K562 (cell line): ENCODE results near the gene NPY2R. TPM values are rescaled to one million over a fixed set of nuclear protein-coding genes. Genes with fewer than 3 reads are reported as not detected.

Source experiments
- ATAC-seq: fragments of 200-7000 bp; cut with Tn5 transposase; 3 replicates; pipeline ENCODE4 v1.9.1; 2020; ENCODE audit warnings: moderate library complexity
- BruUV-seq: library from RNA; stranded (reverse); fragments of 400-500 nt; replicated peaks from 2 replicates; lab custom pipeline; 2021; lab: Mats Ljungman, UMichigan
- CTCF ChIA-PET: fragments of 300-600 bp; formaldehyde crosslinking; extraction: SDS; loops from one replicate; lab custom pipeline; 2021; ENCODE audit warnings: low intra/inter-chr PET ratio; lab: Yijun Ruan, JAX
- POLR2A ChIA-PET: fragments of 300-600, 350-650 bp; sonication (Branson Sonifier 250); formaldehyde crosslinking; extraction: SDS; loops from one replicate; lab custom pipeline; 2021; ENCODE audit warnings: antibody characterized with exemption, inconsistent platforms; lab: Yijun Ruan, JAX
- DNase-seq, 4 experiments: peaks; one replicate each; pipeline versions ENCODE4 v3.0.0 to v3.0.0-alpha.2; 2011 to 2018; ENCODE audit warnings: low spot score in 3 of 4, mixed read lengths in 3 of 4; ENCODE audit errors: extremely low read depth in 1 of 4
- FAIRE-seq: peaks from 2 replicates; lab custom pipeline; 2011; peaks lifted over from hg19 to GRCh38; lab: Jason Lieb, UNC
- H2AFZ ChIP-seq: 2 replicates; pipeline ENCODE4 v1.6.0; 2011; ENCODE audit warnings: low read depth, low read length, control low read depth, inconsistent platforms
- H3K27ac ChIP-seq: fragments of 200-600 bp; 3 replicates; pipeline ENCODE4 v1.8.0; 2011; ENCODE audit warnings: low read depth, mild to moderate bottlenecking, control low read depth, inconsistent platforms, low read length, moderate library complexity, mixed read lengths; ENCODE audit errors: extremely low read depth
- H3K27me3 ChIP-seq, 2 experiments: fragments of 300-600 bp in 1 of 2; 2 replicates in 1 of 2; 3 replicates in 1 of 2; pipeline versions ENCODE4 v1.6.0 to v1.8.0; 2011; ENCODE audit warnings: inconsistent platforms in 2 of 2, low read length in 2 of 2, mild to moderate bottlenecking in 1 of 2, mixed read lengths in 1 of 2, moderate library complexity in 1 of 2; ENCODE audit not compliant: control insufficient read depth in 2 of 2, insufficient read depth in 2 of 2
- H3K36me3 ChIP-seq: fragments of 300-600 bp; 3 replicates; pipeline ENCODE4 v1.8.0; 2011; ENCODE audit warnings: mild to moderate bottlenecking, low read length, inconsistent platforms; ENCODE audit not compliant: control insufficient read depth, insufficient read depth
- H3K4me1 ChIP-seq, 2 experiments: fragments of 200-600 bp in 1 of 2; replicated peaks in 1 of 2; 2 replicates in 1 of 2; 3 replicates in 1 of 2; pipeline versions ENCODE4 v1.5.1 to v1.8.0; 2011; ENCODE audit warnings: inconsistent platforms in 2 of 2, low read length in 2 of 2, mild to moderate bottlenecking in 1 of 2, mixed read lengths in 1 of 2, moderate library complexity in 1 of 2; ENCODE audit not compliant: control insufficient read depth in 2 of 2, insufficient read depth in 2 of 2
- H3K4me2 ChIP-seq: 2 replicates; pipeline ENCODE4 v1.6.1; 2011; ENCODE audit warnings: low read length, control low read depth, inconsistent platforms, mixed read lengths; ENCODE audit not compliant: insufficient read depth
- H3K4me3 ChIP-seq: fragments of 200-600 bp; sonication (generic), shearing (Covaris generic); 2 replicates; pipeline ENCODE4 v1.5.1; 2016; ENCODE audit warnings: control low read depth, inconsistent platforms
- H3K79me2 ChIP-seq: fragments of 200-600 bp; 3 replicates; pipeline ENCODE4 v1.8.0; 2011; ENCODE audit warnings: low read length, inconsistent platforms; ENCODE audit not compliant: control insufficient read depth, insufficient read depth
- H3K9ac ChIP-seq, 2 experiments: 2 replicates each; pipeline versions ENCODE4 v1.6.0 to v1.6.1; 2011; ENCODE audit warnings: low read depth in 2 of 2, low read length in 2 of 2, control low read depth in 1 of 2, inconsistent platforms in 1 of 2, mild to moderate bottlenecking in 1 of 2, mixed read lengths in 1 of 2; ENCODE audit not compliant: insufficient read depth in 1 of 2
- H3K9me1 ChIP-seq: one replicate; pipeline ENCODE4 v1.6.0; 2011; ENCODE audit warnings: inconsistent platforms, mild to moderate bottlenecking, low read length, moderate library complexity; ENCODE audit not compliant: control insufficient read depth, insufficient read depth
- H3K9me3 ChIP-seq: replicated peaks from 2 replicates; pipeline ENCODE4 v1.5.1; 2011; ENCODE audit warnings: low read depth, low read length, inconsistent platforms; ENCODE audit not compliant: control insufficient read depth, insufficient read depth
- H4K20me1 ChIP-seq: replicated peaks from 2 replicates; pipeline ENCODE4 v1.6.1; 2011; ENCODE audit warnings: low read length, inconsistent platforms, mixed read lengths; ENCODE audit not compliant: control insufficient read depth, insufficient read depth
- ARNT ChIP-seq, 2 experiments: fragments of 450-650 bp; IDR thresholded peaks; 2 replicates each; pipeline ENCODE4 v1.6.1; 2016; ENCODE audit warnings: mild to moderate bottlenecking in 1 of 2
- FOSL1 ChIP-seq: fragments of 200-800 bp; sonication (Bioruptor generic); conservative IDR thresholded peaks from 2 replicates; pipeline ENCODE4 v1.6.1; 2016; ENCODE audit warnings: missing genetic modification characterization, missing compliant biosample characterization
- HNRNPL ChIP-seq: fragments of 200-400 bp; formaldehyde crosslinking; IDR thresholded peaks from 2 replicates; pipeline ENCODE4 v1.6.1; 2017; ENCODE audit warnings: low read depth, mild to moderate bottlenecking, low read length
- NCOA6 ChIP-seq: fragments of 450-650 bp; IDR thresholded peaks from 2 replicates; pipeline ENCODE4 v1.6.1; 2017; ENCODE audit warnings: mild to moderate bottlenecking
- TEAD1 ChIP-seq, 2 experiments: fragments of 450-650 bp in 1 of 2; sonication (generic) in 1 of 2; formaldehyde crosslinking; IDR thresholded peaks; 2 replicates each; pipeline versions ENCODE4 v1.4.0 to v1.8.0; 2020 to 2022; ENCODE audit warnings: mild to moderate bottlenecking in 2 of 2, missing genetic modification reagents in 1 of 2
- ZNF224 ChIP-seq: sonication (generic); formaldehyde crosslinking; IDR thresholded peaks from 2 replicates; pipeline ENCODE4 v1.8.0; 2022; ENCODE audit warnings: mild to moderate bottlenecking, missing genetic modification reagents
- ZNF232 ChIP-seq: sonication (generic); formaldehyde crosslinking; IDR thresholded peaks from 2 replicates; pipeline ENCODE4 v1.8.0; 2022; ENCODE audit warnings: mild to moderate bottlenecking, missing genetic modification reagents
- ZNF398 ChIP-seq: fragments of 250-450 bp; sonication (Bioruptor Pico); IDR thresholded peaks from 2 replicates; pipeline ENCODE4 v1.8.0; 2021; ENCODE audit warnings: moderate library complexity, mild to moderate bottlenecking, inconsistent platforms
- WGBS: fragments of 100-300 bp; shearing (Covaris generic); methylation state at CpG from one replicate; pipeline ENCODE4 v1.1.6; 2016; ENCODE audit warnings: low coverage, mixed read lengths; ENCODE audit not compliant: insufficient coverage; ENCODE audit errors: missing lambda C conversion rate; 5-methylcytosine and 5-hydroxymethylcytosine counted together
- in situ Hi-C: fragments of 300-500 bp; cut with MboI; formaldehyde crosslinking; loops from 4 replicates; pipeline ENCODE4 v1.15.0; 2018; ENCODE audit warnings: inconsistent platforms, mixed read lengths
- intact Hi-C: fragments of 100-400 bp; cut with micrococcal nuclease; formaldehyde crosslinking; loops from 2 replicates; pipeline ENCODE4 v1.14.2; 2022
- polyA plus RNA-seq, 8 experiments: library from polyadenylated mRNA; depleted of rRNA in 4 of 8; stranded (reverse) in 5 of 8; unstranded in 3 of 8; fragments of >200 nt; fragmentation: Nextera tagmentation in 2 of 8; fragmentation: Illumina TruSeq in 1 of 8; extraction: Ambion mirVana in 2 of 8; extraction: Trizol in 1 of 8; gene quantifications; 2 replicates each; pipeline versions ENCODE4 v1.2.1 to v1.2.3, GENCODE V29; 2011 to 2014; ENCODE audit warnings: inconsistent platforms in 1 of 8, missing spikeins in 1 of 8
- total RNA-seq, 7 experiments: library from RNA; depleted of rRNA in 6 of 7; stranded (reverse); fragments of >200 nt in 6 of 7; fragmentation: Illumina TruSeq in 2 of 7; extraction: Trizol in 2 of 7; gene quantifications; 2 replicates each; pipeline versions ENCODE4 v1.2.1 to v1.2.3, GENCODE V29; 2011 to 2021; ENCODE audit warnings: low replicate concordance in 1 of 7
- TF ChIP-seq, protein P1 (sequence below): fragments of 450-650 bp; formaldehyde crosslinking; IDR thresholded peaks from 2 replicates; pipeline ENCODE4 v1.4.0; 2020; ENCODE audit warnings: mild to moderate bottlenecking

NPY2R gene
- total and polyA plus RNA-seq, 9 of the 15 experiments (the other 6 are each of a cell fraction or from before 2014, with no cell fraction given) = not detected

DNA sequence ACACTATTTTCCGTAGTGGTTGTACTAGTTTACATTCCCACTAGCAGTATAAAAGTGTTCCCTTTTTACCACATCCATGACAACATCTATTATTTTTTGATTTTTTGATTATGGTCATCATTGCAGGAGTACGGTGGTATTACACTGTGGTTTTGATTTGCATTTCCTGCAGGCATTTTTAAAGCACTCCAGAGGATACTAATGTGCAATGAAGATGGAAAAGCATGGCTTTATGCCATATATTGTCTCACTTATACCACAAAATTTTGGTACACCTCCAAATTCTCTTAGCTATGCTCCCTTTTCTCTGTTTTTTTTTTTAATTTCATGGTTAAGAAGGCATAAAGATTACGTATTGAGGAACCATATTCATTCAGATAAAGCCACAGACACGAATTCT lies 35.1 kb upstream of the NPY2R start:
- 0% methylated on average over 4 of the region's 4 CpGs for WGBS
- CTCF ChIA-PET = no interaction called here

More for the DNA sequence above, 35.1 kb upstream of the NPY2R start:
- Histone ChIP-seq H3K79me2 (no peaks in the 10 kb centered on the region), H3K4me2 (no peak overlapping the region), H3K4me3 (no peak overlapping the region), H3K9me3 (no peaks in the 10 kb centered on the region; the same call in 1 of the 2 replicates), H3K9ac (no peak overlapping the region), H3K27me3 (no peaks in the 10 kb centered on the region), H3K4me1 (no peaks in the 10 kb centered on the region), H2AFZ (no peak overlapping the region), H4K20me1 (no peaks in the 10 kb centered on the region), H3K36me3 (no peaks in the 10 kb centered on the region), H3K9me1 (no peaks in the 10 kb centered on the region), H3K27ac (no peak overlapping the region)
- BruUV-seq = no TSS peak
- in situ Hi-C loops (no loop called here), intact Hi-C loops (no loop called here)
- no peak for ATAC-seq
- no peak for DNase-seq
- POLR2A ChIA-PET = no interaction called here
- FAIRE-seq = no peak
- TF ChIP-seq ZNF398 (CRISPR knock-in tag) (no peak), ZNF232 (CRISPR knock-in tag) (no peak), HNRNPL (no peak), ARNT (IDR thresholded peaks at IDR 0.05) (no peak), TEAD1 (CRISPR knock-in tag; IDR thresholded peaks at IDR 0.05) (no peak), NCOA6 (no peak), FOSL1 (tag) (no peak), ZNF224 (CRISPR knock-in tag) (no peak)
- TF ChIP-seq, protein P1, sequence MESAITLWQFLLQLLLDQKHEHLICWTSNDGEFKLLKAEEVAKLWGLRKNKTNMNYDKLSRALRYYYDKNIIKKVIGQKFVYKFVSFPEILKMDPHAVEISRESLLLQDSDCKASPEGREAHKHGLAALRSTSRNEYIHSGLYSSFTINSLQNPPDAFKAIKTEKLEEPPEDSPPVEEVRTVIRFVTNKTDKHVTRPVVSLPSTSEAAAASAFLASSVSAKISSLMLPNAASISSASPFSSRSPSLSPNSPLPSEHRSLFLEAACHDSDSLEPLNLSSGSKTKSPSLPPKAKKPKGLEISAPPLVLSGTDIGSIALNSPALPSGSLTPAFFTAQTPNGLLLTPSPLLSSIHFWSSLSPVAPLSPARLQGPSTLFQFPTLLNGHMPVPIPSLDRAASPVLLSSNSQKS (CRISPR knock-in tag) = no peak
